NCI-H748 (cell line): ENCODE data around the gene VPS41.

ENCODE experiments used
- DNase-seq: peaks from one replicate; lab custom pipeline; 2025; ENCODE audit not compliant: unreplicated experiment; lab: John Stamatoyannopoulos, UW

VPS41 gene

GRCh38 chr7:38736138-38736537 lies 172.9 kb downstream of the VPS41 start:
- no peak for DNase-seq

- no peak for DNase-seq
Observed at GRCh38 chr7:38731215-38731614, 177.8 kb downstream of the VPS41 start.

DNA sequence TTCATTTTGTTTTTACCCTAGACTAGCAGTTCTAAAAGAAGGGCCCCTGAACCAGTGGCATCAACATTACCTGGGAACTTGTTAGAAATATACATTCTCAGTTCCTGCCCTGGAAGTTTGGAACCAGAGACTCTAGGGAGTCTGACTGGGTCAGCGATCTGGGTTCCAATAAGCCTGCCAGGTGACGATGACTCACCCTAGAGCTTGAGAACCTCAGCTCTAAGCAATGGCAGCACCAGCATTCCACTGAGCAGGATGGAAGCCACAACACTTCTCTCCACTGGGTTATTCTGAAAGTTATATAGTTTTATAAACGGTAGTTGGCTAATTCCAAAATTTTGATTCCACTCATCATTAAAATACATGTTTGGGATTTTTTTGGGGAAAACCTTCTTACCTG lies 180.8 kb downstream of the VPS41 start:
- no peak for DNase-seq

GRCh38 chr7:38727184-38727940 lies 181.6 kb downstream of the VPS41 start:
- no peak for DNase-seq

- DNase-seq, result no peak
Observed at GRCh38 chr7:38723327-38723726, 185.7 kb downstream of the VPS41 start.

DNA sequence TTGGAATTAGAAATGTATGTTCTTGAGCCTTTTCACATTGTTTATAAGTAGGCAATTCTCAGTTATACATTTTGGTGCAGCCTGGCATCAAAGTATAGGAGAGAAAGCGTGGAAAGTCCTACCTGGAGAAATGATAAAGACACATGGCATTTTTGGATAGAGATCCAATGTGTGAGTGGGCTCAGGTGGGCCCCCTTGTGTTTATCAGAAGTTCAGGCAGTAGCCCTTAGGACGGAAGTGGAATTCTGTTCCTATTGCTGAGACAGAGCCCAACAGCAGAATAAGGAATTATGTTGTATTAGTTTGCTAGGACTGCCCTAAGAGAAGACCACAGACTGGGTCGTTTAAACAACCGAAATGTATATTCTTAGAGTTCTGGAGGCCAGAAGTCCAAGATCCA lies 192.6 kb downstream of the VPS41 start:
- DNase-seq, result peak; percentile 23

- no peak for DNase-seq
Observed at GRCh38 chr7:38709123-38709522, 199.9 kb downstream of the VPS41 start.

GRCh38 chr7:38704751-38705150 lies 204.2 kb downstream of the VPS41 start:
- DNase-seq, result no peak

GRCh38 chr7:38704041-38704547 lies 204.9 kb downstream of the VPS41 start:
- DNase-seq, result peak; percentile 36

- DNase-seq, result no peak
Observed at GRCh38 chr7:38703093-38703492, 205.9 kb downstream of the VPS41 start.

- DNase-seq, result no peak
Observed at GRCh38 chr7:38702002-38702535, 206.9 kb downstream of the VPS41 start.

DNA sequence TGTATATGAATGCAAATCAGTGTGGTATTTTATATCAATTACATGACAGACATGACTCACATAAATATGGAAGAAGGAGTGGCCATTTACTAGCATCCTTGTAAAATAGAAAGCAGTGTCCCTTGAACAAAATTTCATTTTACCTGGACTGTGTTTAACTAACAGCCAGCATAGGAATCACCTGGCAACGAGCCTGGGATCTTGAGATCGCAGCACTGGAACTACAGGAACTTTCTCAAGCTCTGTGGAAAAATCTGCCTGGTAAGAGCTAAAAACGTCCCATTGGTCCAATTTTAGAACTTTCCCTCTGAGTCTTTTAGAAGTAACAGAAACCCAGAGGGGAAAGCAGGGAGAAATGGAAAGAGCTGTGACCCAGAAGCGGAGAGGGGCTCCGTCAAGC lies 208.9 kb downstream of the VPS41 start:
- no peak for DNase-seq

DNA sequence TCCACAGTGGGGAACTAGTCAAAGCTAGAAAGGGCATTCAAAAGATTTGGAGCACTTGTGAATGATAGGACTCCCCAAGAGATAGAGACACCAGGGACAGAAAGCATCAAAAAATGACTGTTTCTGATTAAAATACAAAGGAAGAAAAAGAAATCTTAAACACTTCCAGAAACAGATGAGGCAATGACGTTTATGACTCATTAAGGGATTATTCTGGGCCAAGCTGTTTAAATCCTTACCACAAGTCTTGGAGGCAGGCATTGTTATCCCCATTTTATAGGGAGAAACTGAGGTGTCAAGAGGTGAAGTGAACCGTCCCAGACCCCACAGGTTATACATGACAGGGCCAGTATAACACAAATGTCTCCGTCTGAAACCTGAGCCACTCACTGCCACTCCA lies 209.5 kb downstream of the VPS41 start:
- no peak for DNase-seq

GRCh38 chr7:38694326-38694725 lies 214.7 kb downstream of the VPS41 start:
- DNase-seq, result no peak

DNA sequence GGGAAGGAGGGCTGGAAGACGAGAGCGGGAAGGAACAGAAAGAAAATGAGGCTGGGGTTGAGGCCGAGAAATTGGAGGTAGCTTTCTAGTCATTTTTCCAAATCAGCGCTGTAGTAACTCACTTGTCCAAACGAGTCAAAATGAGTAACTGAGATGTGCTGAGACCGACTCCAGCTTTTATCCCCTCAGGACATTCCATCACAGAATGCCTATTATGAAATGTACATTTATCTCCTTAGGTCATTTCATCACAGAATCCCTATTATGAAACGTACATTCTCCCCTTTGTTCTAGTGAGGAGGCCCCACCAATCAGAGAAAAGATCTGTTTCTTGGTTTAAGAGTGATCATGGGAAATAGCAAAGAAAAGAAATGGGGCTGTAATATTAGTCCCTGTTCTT lies 222.1 kb downstream of the VPS41 start:
- DNase-seq, result no peak

DNA sequence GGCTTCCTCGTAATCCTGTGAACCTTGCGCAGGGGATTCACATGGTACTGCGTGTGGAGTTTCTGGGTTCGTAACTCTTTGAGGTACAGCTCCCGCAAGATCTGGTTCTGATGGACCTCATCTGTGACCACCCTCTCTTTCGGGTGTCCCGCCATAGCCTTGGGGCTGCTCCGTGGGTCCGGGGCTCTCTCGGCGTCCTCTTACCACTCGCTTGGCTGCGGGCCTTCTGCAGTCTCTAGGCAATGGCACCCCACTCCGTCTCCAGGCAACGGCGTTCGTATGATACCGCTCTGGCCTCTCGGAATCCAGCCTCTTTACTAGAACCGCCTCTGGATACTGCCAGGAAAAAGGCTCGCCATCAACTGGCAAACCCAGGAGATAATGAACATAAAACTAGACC lies 223.1 kb downstream of the VPS41 start:
- no peak for DNase-seq

GRCh38 chr7:38682606-38683005 lies 226.4 kb downstream of the VPS41 start:
- DNase-seq, result no peak

DNA sequence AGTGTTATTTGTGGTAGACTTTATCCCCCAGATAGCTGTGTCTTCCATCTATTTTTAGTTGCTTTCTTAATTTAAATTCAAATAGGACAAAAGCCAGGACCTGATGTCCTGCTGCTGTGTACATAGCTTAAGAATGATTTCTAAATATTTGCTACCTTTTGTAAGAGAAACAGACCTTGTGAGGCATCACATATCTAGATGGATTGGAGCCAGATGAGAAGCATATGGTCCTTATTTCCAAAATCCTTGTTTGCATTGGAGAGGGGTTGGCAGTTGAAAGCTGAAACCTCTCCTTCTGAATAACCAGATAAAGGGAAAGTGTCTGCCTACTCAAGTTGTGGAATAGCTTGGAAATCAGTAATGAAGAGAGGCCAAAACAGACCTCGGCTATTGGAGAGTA lies 227.1 kb downstream of the VPS41 start:
- peak; percentile 98 for DNase-seq

DNA sequence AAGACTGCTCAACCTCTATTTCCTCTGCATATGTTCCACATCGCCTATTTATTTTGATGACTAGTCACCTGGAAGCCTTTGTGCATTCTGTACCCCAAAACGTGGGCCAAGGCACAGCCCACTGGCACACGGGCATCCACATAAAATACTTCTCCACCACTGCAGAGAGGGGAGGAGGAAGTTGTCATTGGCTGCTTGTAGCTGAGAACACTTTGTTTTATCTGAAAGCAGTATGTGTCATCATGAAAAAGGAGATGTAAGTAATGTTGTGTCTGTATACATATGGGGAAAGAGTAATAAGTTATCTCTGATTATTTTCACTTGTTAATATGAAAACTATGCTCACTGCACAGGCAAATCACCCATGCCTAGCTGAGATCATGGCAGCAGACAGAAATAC lies 229.6 kb downstream of the VPS41 start:
- no peak for DNase-seq

- no peak for DNase-seq
Observed at GRCh38 chr7:38678698-38679054, 230.3 kb downstream of the VPS41 start.

DNA sequence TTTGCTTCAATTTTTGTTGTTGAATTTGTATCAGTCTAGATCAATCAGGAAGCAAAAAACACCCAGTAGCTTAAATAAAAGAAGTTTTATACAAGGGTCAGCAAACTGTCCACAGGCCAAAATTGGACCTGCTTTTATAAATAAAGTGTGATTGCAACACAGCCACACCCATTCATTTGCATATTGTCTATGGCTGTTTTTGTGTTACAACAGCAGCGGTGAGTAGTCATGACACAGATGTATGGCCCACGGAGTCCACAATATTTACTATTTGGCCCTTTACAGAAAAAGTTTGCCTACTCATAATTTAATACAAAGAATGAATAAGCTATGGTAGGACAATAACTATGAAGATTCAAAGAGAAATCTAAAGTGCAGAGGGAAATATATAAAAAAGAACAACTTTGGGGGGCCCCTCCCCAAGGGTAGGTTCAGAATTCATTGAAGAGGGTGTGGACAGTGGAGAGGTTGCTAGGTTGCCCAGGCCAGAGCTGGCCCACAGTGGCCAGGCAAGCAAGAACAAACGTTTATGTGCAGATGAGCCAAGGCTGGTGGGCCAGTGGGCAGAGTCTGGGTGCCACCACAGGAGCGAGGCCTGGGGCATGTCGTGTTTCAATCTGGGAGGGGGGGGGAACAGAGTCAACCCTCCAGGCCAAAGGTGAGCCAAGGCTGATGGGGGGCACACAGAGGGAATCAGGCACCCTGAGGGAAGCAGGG lies 230.9 kb downstream of the VPS41 start:
- no peak for DNase-seq

DNA sequence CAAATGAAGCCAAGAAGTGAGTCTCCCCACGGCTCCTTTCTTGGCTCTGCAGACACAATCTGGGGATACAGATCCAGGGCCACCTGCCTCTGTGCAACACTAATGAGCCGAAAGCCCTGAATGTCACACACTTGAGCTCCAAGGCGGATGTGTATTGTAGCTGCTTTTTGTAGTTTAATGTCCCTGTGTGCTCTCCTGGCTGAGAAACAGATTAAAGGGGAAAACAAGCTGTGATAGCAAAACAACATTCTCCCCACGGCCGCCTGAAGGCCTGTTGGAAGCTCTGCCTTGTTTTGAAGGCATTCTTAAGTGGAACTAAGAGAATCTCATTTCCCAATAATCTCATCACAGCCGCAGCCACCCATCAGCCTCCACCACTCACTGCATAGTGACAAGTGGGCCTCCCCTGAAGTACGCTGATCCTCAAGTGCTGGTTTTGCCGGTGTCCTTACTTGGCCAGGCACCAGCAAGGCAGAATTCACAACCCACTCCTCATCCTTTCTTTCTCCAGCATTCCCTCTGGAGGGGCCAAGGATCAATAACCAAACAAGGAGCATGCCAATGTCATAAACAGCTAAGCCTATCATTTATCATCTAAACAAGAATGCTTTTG lies 233.4 kb downstream of the VPS41 start:
- DNase-seq, result peak; percentile 78
